Upper lobe of right lung (tissue), 1 donor: ENCODE results near the gene FUBP3. TPM values are rescaled to one million over a fixed set of nuclear protein-coding genes. Genes with fewer than 3 reads are reported as not detected.

Experiments
- ATAC-seq: fragments of 200-7000 bp; cut with Tn5 transposase; one replicate; pipeline ENCODE4 v1.9.1; 2020; ENCODE audit warnings: mild to moderate bottlenecking, moderate library complexity
- DNase-seq: peaks from one replicate; pipeline ENCODE4 v3.0.0-alpha.2; 2020
- H3K27ac ChIP-seq: fragments of 200-600 bp; one replicate; pipeline ENCODE4 v1.8.0; 2022
- H3K27me3 ChIP-seq: fragments of 200-600 bp; one replicate; pipeline ENCODE4 v1.8.0; 2022; ENCODE audit warnings: mild to moderate bottlenecking
- H3K36me3 ChIP-seq: fragments of 200-600 bp; one replicate; pipeline ENCODE4 v1.8.0; 2022
- H3K4me1 ChIP-seq: fragments of 200-600 bp; one replicate; pipeline ENCODE4 v1.8.0; 2022
- H3K4me3 ChIP-seq: fragments of 200-600 bp; one replicate; pipeline ENCODE4 v1.8.0; 2022; ENCODE audit warnings: mild to moderate bottlenecking
- H3K9me3 ChIP-seq: fragments of 200-600 bp; one replicate; pipeline ENCODE4 v1.8.0; 2022
- intact Hi-C: fragments of 100-400 bp; cut with DNase I; formaldehyde crosslinking; loops from one replicate; pipeline ENCODE4 v1.11.0; 2022
- total RNA-seq: library from RNA; stranded (reverse); fragmentation: NEBNext Ultra II Directional; extraction: Animal tissue kit (Norgen Biotek cat#: 25700); gene quantifications from one replicate; pipeline ENCODE4 v1.2.1, GENCODE V29; 2021
- TF ChIP-seq, protein P1 (sequence below): fragments of 200-600 bp; IDR thresholded peaks from one replicate; pipeline ENCODE4 v1.8.0; 2022; ENCODE audit warnings: antibody characterized with exemption
- donor health status: DM: no; HTN: yes; CAD: no; lungs with severe emphysema.

Gene FUBP3
- total RNA-seq, 1 donor from 2014 or later: 39.7 TPM

- intact Hi-C loops: no loop called here
- ATAC-seq: peak; percentile 29
- Histone ChIP-seq H3K9me3 (no peaks in the 10 kb centered on the region), H3K36me3 (peaks cover 6% of the 10 kb centered on the region), H3K27ac (no peak overlapping the region), H3K4me3 (no peak overlapping the region), H3K27me3 (no peaks in the 10 kb centered on the region), H3K4me1 (no peaks in the 10 kb centered on the region)
- DNase-seq: no peak
- TF ChIP-seq, protein P1, sequence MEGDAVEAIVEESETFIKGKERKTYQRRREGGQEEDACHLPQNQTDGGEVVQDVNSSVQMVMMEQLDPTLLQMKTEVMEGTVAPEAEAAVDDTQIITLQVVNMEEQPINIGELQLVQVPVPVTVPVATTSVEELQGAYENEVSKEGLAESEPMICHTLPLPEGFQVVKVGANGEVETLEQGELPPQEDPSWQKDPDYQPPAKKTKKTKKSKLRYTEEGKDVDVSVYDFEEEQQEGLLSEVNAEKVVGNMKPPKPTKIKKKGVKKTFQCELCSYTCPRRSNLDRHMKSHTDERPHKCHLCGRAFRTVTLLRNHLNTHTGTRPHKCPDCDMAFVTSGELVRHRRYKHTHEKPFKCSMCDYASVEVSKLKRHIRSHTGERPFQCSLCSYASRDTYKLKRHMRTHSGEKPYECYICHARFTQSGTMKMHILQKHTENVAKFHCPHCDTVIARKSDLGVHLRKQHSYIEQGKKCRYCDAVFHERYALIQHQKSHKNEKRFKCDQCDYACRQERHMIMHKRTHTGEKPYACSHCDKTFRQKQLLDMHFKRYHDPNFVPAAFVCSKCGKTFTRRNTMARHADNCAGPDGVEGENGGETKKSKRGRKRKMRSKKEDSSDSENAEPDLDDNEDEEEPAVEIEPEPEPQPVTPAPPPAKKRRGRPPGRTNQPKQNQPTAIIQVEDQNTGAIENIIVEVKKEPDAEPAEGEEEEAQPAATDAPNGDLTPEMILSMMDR: no peak
Measured at GRCh38 chr9:130642926-130643325, 63.5 kb downstream of the FUBP3 start.

- ATAC-seq (no peak), DNase-seq (no peak)
- intact Hi-C loops: no loop called here
- Histone ChIP-seq H3K27ac (no peak overlapping the region), H3K4me1 (no peaks in the 10 kb centered on the region), H3K36me3 (no peaks in the 10 kb centered on the region), H3K4me3 (no peak overlapping the region), H3K9me3 (no peaks in the 10 kb centered on the region), H3K27me3 (peaks cover 25% of the 10 kb centered on the region)
- TF ChIP-seq, protein P1: no peak
Measured at GRCh38 chr9:130651221-130651620, 71.8 kb downstream of the FUBP3 start.

- intact Hi-C loops: no loop called here
- Histone ChIP-seq H3K27ac (no peak overlapping the region), H3K4me1 (no peaks in the 10 kb centered on the region), H3K4me3 (no peak overlapping the region), H3K9me3 (no peaks in the 10 kb centered on the region), H3K36me3 (no peaks in the 10 kb centered on the region), H3K27me3 (peaks cover 31% of the 10 kb centered on the region)
- TF ChIP-seq, protein P1: no peak
- no peak for ATAC-seq
- DNase-seq: no peak
Measured at GRCh38 chr9:130651752-130652151, 72.4 kb downstream of the FUBP3 start.

GRCh38 chr9:130654879-130655278 is 75.5 kb downstream of the FUBP3 start:
- ATAC-seq (no peak), DNase-seq (no peak)
- Histone ChIP-seq H3K4me3 (no peak overlapping the region), H3K4me1 (peaks cover 4% of the 10 kb centered on the region), H3K9me3 (no peaks in the 10 kb centered on the region), H3K27ac (no peak overlapping the region), H3K27me3 (peaks cover 53% of the 10 kb centered on the region), H3K36me3 (no peaks in the 10 kb centered on the region)
- TF ChIP-seq, protein P1: no peak
- intact Hi-C loops: no loop called here

- Histone ChIP-seq H3K27me3 (peaks cover 87% of the 10 kb centered on the region), H3K9me3 (no peaks in the 10 kb centered on the region), H3K4me1 (peaks cover 37% of the 10 kb centered on the region), H3K36me3 (no peaks in the 10 kb centered on the region), H3K27ac (no peak overlapping the region), H3K4me3 (no peak overlapping the region)
- DNase-seq (no peak), ATAC-seq (no peak)
- intact Hi-C loops: no loop called here
- TF ChIP-seq, protein P1: no peak
Measured at GRCh38 chr9:130658893-130659698, 79.7 kb downstream of the FUBP3 start.
